ENCODE results near the gene FIGN.

DNA sequence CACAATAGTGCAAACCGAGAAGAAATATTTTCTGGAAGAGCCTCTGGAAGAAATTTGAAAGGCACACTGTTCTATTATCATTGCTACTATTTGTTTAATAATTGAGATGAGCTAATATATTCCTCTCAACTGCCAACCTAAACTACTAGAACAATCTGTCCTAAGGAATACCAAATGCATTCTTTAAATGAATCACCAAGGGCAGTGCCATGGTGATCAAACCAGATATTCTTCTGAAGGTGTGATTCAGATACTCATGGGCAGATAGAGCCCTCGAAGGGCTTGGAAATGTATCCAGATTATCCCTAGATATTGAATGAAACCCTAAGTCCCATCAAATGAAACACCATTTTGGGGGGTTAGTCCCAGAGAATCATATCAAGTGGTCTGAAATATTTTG lies 76.6 kb downstream of the FIGN start:
- TF ChIP-seq ZNF274 (IDR thresholded peaks at IDR 0.05; ENCODE audit: low read depth, low read length) (no peak), YY1 (IDR thresholded peaks at IDR 0.05; ENCODE audit: insufficient read depth, insufficient read length) (no peak)

All from NT2/D1 (cell line).